GM23248 (cell line): ENCODE data around the gene SCAP.
"Not testable (repeated sequence)": the region's sequence is repeated elsewhere in the genome, so short reads cannot be mapped to it uniquely, and the experiment has no call there.

Experiments used
- EZH2 ChIP-seq: fragments of 200-600 bp; sonication (generic); IDR thresholded peaks from 2 replicates; pipeline ENCODE4 v1.6.1; 2018; ENCODE audit warnings: antibody characterized with exemption, mild to moderate bottlenecking; ENCODE audit not compliant: insufficient read depth, poor library complexity, severe bottlenecking
- EZH2phosphoT487 ChIP-seq: fragments of 200-600 bp; sonication (generic); IDR thresholded peaks from 2 replicates; pipeline ENCODE4 v1.6.1; 2018; ENCODE audit warnings: antibody characterized with exemption, moderate library complexity, mild to moderate bottlenecking, low read depth; ENCODE audit not compliant: insufficient read depth

DNA sequence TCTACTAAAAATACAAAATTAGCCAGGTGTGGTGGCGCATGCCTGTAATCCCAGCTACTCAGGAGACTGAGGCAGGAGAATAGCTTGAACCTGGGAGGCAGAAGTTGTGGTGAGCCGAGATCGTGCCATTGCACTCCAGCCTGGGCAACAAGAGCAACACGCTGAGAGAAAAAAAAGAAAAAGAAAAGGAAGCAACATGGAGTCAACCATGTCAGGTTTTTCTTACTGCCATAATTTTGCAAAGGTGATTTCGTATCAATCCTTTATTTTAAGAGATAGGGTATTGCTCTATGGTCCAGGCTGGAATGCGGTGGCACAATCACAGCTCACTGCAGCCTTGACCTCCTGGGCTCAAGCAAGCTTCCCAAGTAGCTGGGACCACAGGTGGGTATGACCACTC, 4.5 kb upstream of the SCAP start:
- not testable (repeated sequence) for TF ChIP-seq EZH2, EZH2phosphoT487
